BLaER1 treated with 17β-estradiol and CSF1 and Interleukin-3, amounts not matched to agents 10 nM and 100 nM (cell line): ENCODE results near the gene POLR1A.

Experiments used
- H3K27ac ChIP-seq, 11 experiments: shearing (Covaris generic); formaldehyde crosslinking; 2 replicates each; pipeline ENCODE4 v1.8.1; 2022
- H3K27me3 ChIP-seq, 11 experiments: shearing (Covaris generic); formaldehyde crosslinking; 2 replicates each; pipeline ENCODE4 v1.8.1; 2022
- H3K36me3 ChIP-seq, 11 experiments: shearing (Covaris generic); formaldehyde crosslinking; 2 replicates each; pipeline ENCODE4 v1.8.1; 2022
- H3K4me1 ChIP-seq, 10 experiments: shearing (Covaris generic); formaldehyde crosslinking; 2 replicates each; pipeline ENCODE4 v1.8.1; 2022
- H3K4me2 ChIP-seq, 11 experiments: shearing (Covaris generic); formaldehyde crosslinking; 2 replicates each; pipeline ENCODE4 v1.8.1; 2022
- H3K4me3 ChIP-seq, 10 experiments: shearing (Covaris generic); formaldehyde crosslinking; 2 replicates each; pipeline ENCODE4 v1.8.1; 2022
- H3K9ac ChIP-seq, 11 experiments: shearing (Covaris generic); formaldehyde crosslinking; 2 replicates each; pipeline ENCODE4 v1.8.1; 2022
- H3K9me3 ChIP-seq, 11 experiments: shearing (Covaris generic); formaldehyde crosslinking; replicated peaks in 1 of 11; 2 replicates each; pipeline ENCODE4 v1.8.1; 2022
- H4K20me1 ChIP-seq, 11 experiments: shearing (Covaris generic); formaldehyde crosslinking; 2 replicates each; pipeline ENCODE4 v1.8.1; 2022
- Cebpa-rat ChIP-seq, 11 experiments: shearing (Covaris generic); IDR thresholded peaks; 2 replicates each; pipeline ENCODE4 v1.8.1; 2022

POLR1A gene

DNA sequence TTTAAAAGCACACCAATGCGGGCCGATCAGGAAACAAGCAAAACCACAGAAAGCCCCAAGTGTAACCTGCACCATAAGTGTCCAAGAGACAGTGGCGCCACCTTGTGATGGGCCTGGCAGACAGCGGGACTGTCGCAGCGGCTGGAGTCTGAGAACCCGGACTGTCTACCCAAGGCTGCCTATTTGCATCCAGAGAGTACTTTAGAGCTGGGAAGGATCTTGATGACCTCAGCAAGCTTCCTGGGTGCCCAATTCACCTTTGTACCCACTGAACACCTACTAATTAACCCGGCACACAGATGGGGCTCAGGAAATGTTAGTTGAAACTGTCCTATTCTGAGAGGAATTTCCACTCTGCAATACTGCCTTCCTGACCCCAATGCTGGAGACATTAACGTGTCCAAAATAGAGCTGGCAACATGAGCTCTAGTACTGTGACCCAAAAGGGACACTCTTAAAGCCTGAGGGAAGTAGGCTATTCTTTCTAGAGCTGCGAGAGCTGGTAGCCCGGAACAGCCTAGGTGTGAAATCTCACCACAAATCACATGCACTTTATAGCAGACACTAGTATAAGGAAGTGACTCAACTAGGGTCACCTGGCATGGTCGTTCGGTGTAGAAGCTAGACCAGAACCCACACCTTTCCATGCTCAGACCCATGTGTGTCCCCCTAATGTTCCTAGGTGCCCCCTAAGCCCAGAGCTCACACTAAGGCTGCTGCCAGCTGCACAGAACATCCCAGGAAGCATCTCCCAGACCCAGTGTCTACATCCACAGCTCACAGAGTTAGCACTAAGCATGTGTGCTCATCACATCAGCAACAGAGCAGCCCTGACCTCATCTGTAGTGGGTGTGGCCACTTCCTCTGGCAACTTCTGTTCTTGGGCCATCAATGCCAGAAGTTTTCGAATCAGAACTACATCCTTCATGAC, 25.4 kb downstream of the POLR1A start:
- Histone ChIP-seq H3K9ac (peak overlapping the region in 2 of 11 experiments; percentile 10 to 46; a peak in 3 of 22 replicates), H3K4me3 (no peak overlapping the region), H3K27ac (peak overlapping the region in 2 of 11 experiments; percentile 6 to 17; a peak in 1 of 22 replicates), H3K4me2 (peak overlapping the region; percentile 25 to 65 (median 57)), H4K20me1 (peaks cover 0 to 65% (median 43%) of the 10 kb centered on the region in 11 experiments; a peak in 18 of 22 replicates), H3K4me1 (peaks cover 33 to 47% (median 41%) of the 10 kb centered on the region in 10 experiments), H3K36me3 (peaks cover 41 to 100% (median 95%) of the 10 kb centered on the region in 11 experiments), H3K9me3 (no peaks in the 10 kb centered on the region), H3K27me3 (no peaks in the 10 kb centered on the region)
- no peak for TF ChIP-seq Cebpa-rat (IDR thresholded peaks at IDR 0.05)

DNA sequence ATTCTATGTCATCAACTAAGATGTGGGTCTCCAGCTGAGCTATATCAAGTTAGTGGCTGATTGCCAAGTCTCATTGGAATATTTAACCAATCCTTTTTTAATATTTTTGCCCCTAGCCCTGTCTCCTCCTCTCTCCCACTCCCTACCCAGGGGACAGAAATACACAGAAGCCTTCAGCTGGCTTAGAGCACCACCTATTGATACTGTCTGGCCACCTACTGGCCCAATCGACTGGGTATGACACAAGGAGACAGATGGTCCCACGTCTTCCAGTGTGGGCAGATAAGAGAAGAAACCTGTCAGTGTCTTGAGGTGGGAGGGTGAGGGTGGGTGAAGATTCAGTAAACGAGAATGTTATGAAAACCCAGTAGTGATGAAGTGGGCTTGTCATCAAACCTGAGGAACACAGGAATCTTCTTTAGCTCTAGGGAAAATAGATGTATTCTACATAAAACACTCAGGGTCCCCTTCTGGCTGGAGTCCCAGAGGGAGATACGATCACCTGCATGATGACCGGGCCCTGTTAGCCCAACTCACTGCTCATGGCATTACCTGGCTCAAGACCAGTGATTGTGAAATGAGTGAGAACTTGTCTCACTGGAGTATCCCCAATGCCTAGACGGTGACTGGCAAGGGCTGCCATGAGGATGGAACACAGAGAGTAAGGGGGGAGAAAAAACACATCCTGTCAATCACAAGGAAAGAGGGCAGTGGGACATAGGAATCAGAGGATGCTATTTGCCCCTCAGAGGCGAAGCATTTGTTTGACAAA, 26.7 kb downstream of the POLR1A start:
- H4K20me1 ChIP-seq = peaks cover 0 to 78% (median 50%) of the 10 kb centered on the region in 11 experiments; a peak in 18 of 22 replicates
- H3K36me3 ChIP-seq = peaks cover 42 to 100% (median 97%) of the 10 kb centered on the region in 11 experiments
- no peaks in the 10 kb centered on the region for H3K9me3 ChIP-seq
- TF ChIP-seq Cebpa-rat (IDR thresholded peaks at IDR 0.05) = no peak; a peak in 1 of 22 replicates
- H3K27me3 ChIP-seq = no peaks in the 10 kb centered on the region
- no peak overlapping the region for H3K4me3 ChIP-seq
- no peak overlapping the region for H3K9ac ChIP-seq
- peak overlapping the region in 5 of 11 experiments; percentile 42 to 59 (median 46); a peak in 8 of 22 replicates for H3K4me2 ChIP-seq
- peaks cover 33 to 54% (median 49%) of the 10 kb centered on the region in 10 experiments for H3K4me1 ChIP-seq
- H3K27ac ChIP-seq = no peak overlapping the region

DNA sequence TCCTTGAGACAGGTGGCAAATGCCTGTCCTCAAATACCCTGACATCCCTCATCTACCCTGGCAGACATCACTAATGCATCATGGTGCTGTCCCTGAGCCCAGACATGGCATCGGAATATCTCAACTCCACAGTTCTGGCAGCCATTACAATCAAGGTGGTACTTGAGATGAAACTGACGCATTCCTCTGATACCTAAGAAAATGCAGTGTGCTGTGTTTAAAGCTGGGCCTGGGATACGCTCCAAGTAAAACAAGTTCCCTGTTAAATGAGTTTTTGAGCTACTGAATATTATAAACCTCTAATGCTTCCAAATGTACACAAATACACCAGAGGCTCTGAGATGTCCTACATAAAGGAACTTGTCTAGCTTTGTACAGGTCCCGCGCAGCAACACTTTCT, 29.8 kb downstream of the POLR1A start:
- 0 out of 22 replicates have a peak, but pooled peaks cover 0 to 4% (median 0%) of the 10 kb centered on the region in 11 experiments for H3K9me3 ChIP-seq
- H3K4me2 ChIP-seq = no peak overlapping the region
- peaks cover 0 to 79% (median 56%) of the 10 kb centered on the region in 11 experiments; a peak in 17 of 22 replicates for H4K20me1 ChIP-seq
- no peak overlapping the region for H3K4me3 ChIP-seq
- H3K9ac ChIP-seq = no peak overlapping the region
- H3K36me3 ChIP-seq = peaks cover 38 to 100% (median 96%) of the 10 kb centered on the region in 11 experiments
- peaks cover 53 to 79% (median 71%) of the 10 kb centered on the region in 10 experiments for H3K4me1 ChIP-seq
- no peak overlapping the region for H3K27ac ChIP-seq
- no peaks in the 10 kb centered on the region for H3K27me3 ChIP-seq
- no peak for TF ChIP-seq Cebpa-rat (IDR thresholded peaks at IDR 0.05)

DNA sequence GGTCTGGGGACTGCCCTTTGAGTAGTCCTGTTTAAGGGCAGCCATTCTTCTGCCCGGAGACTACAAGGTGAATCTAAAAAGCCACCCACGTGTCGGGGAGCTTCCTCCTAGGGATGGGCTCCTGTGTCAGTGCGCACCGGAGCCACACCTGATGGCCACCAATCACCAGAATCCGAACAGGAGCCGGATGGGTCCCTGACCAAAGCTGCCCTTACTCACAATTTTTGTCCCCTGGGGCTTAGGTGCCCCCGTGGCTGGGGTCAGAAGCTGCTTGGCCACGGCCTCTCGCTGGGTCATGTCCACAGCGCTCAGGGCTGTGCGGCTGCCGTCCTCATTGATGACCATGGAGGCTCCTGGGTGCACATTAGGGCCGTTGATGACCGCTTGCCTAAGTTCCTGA, 30.9 kb downstream of the POLR1A start:
- H3K27me3 ChIP-seq = no peaks in the 10 kb centered on the region
- peaks cover 49 to 100% (median 96%) of the 10 kb centered on the region in 11 experiments for H3K36me3 ChIP-seq
- no peak overlapping the region for H3K27ac ChIP-seq

DNA sequence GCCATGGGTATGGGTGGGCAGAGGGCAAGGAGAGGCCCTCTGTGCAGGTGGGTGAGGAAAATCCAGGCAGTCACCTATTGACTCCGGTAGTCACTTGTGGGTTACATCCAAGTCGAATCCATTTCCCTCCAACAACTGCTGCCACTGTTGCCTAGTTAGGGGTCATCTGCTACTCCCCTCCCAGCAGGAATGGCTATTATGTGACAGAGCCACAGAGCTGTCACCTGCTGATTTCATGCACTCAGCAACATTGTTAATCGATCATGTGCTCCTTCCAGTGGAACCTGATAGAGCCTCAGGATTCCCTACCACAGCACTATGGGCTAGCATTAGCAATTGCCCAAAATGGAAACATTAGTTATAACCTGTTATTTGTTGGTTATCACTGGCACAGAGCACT, 31.4 kb downstream of the POLR1A start:
- Histone ChIP-seq H3K27me3 (no peaks in the 10 kb centered on the region), H3K9ac (no peak overlapping the region), H3K4me3 (no peak overlapping the region), H3K36me3 (peaks cover 54 to 100% (median 96%) of the 10 kb centered on the region in 11 experiments), H3K4me2 (peak overlapping the region in 10 of 11 experiments; percentile 10 to 73 (median 60); a peak in 16 of 22 replicates), H3K27ac (no peak overlapping the region), H4K20me1 (peaks cover 0 to 63% (median 44%) of the 10 kb centered on the region in 11 experiments; a peak in 16 of 22 replicates), H3K9me3 (0 out of 22 replicates have a peak, but pooled peaks cover 0 to 4% (median 0%) of the 10 kb centered on the region in 11 experiments), H3K4me1 (peaks cover 38 to 70% (median 57%) of the 10 kb centered on the region in 10 experiments)
- TF ChIP-seq Cebpa-rat (IDR thresholded peaks at IDR 0.05) = no peak

More for the DNA sequence above, 30.9 kb downstream of the POLR1A start:
- H3K4me1 ChIP-seq = peaks cover 42 to 70% (median 61%) of the 10 kb centered on the region in 10 experiments
- no peak overlapping the region for H3K4me3 ChIP-seq
- H3K9ac ChIP-seq = no peak overlapping the region
- peak overlapping the region in 4 of 11 experiments; percentile 53 to 64 (median 61); a peak in 3 of 22 replicates for H3K4me2 ChIP-seq
- H3K9me3 ChIP-seq = 0 out of 22 replicates have a peak, but pooled peaks cover 0 to 4% (median 0%) of the 10 kb centered on the region in 11 experiments
- TF ChIP-seq Cebpa-rat (IDR thresholded peaks at IDR 0.05) = no peak
- H4K20me1 ChIP-seq = peaks cover 0 to 69% (median 49%) of the 10 kb centered on the region in 11 experiments; a peak in 16 of 22 replicates

DNA sequence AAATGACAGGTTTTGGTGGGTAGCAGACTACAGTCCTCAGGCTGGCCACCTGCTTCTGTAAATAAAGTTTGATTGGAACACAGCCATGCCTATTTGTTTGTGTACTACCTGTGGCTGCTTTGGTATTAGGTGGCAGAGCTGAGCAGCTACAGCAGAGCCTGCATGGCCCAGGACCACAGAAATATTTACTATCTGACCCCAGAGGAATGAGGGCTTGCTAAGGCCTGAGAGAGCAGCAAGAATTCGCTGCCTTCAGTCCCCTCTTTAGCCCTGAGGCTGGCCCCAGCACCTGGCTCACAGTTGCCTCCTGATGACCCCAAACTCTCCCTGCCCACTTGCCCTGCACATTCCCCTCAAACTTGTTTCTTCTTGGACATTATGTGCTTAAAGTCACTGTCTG, 32.5 kb downstream of the POLR1A start:
- no peak overlapping the region for H3K4me3 ChIP-seq
- peak overlapping the region in 10 of 11 experiments; percentile 53 to 73 (median 62); a peak in 17 of 22 replicates for H3K4me2 ChIP-seq
- H3K27ac ChIP-seq = no peak overlapping the region
- no peak overlapping the region for H3K9ac ChIP-seq
- no peaks in the 10 kb centered on the region for H3K27me3 ChIP-seq
- 0 out of 22 replicates have a peak, but pooled peaks cover 0 to 4% (median 0%) of the 10 kb centered on the region in 11 experiments for H3K9me3 ChIP-seq
- H3K4me1 ChIP-seq = peaks cover 43 to 69% (median 54%) of the 10 kb centered on the region in 10 experiments
- H3K36me3 ChIP-seq = peaks cover 59 to 100% (median 96%) of the 10 kb centered on the region in 11 experiments
- TF ChIP-seq Cebpa-rat (IDR thresholded peaks at IDR 0.05) = no peak
- peaks cover 0 to 62% (median 40%) of the 10 kb centered on the region in 11 experiments; a peak in 14 of 22 replicates for H4K20me1 ChIP-seq

DNA sequence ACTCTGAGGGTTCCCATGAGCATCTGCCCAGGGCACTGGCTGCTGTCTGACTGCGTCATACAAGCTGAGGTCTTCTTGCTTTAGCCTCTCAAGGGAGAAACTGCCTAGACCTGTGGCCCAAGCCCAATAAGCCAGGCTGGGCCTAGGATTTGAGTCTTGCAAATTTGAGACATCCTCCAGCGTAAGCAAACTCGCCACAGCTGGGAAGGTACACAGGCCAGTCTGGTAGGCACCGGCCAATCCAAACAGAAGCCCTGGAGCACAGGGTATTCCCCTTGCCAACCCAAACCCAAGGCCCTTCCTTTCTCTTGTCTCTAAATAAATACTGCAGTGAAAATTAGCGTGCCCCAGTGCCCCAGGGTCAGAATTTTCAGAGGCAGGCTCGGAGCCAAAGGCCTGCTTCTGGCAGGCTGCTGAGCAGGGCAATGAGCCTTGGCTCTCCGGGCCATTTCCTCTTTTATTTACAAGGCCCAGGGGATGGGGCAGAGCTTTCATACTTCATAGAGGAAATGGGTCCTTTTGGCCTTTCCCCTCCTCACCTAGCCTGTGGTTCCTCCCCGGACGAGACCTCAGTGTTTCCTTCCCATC, 33.3 kb downstream of the POLR1A start:
- Histone ChIP-seq H3K4me2 (peak overlapping the region; percentile 53 to 73 (median 61)), H3K4me3 (no peak overlapping the region), H3K27me3 (no peaks in the 10 kb centered on the region), H4K20me1 (peaks cover 0 to 56% (median 33%) of the 10 kb centered on the region in 11 experiments; a peak in 14 of 22 replicates), H3K9ac (peak overlapping the region in 9 of 11 experiments; percentile 8 to 34 (median 26); a peak in 11 of 22 replicates), H3K4me1 (peaks cover 35 to 61% (median 46%) of the 10 kb centered on the region in 10 experiments), H3K27ac (peak overlapping the region; percentile 1 to 49 (median 29); a peak in 14 of 22 replicates), H3K36me3 (peaks cover 61 to 100% (median 96%) of the 10 kb centered on the region in 11 experiments), H3K9me3 (0 out of 22 replicates have a peak, but pooled peaks cover 0 to 4% (median 0%) of the 10 kb centered on the region in 11 experiments)
- no peak for TF ChIP-seq Cebpa-rat (IDR thresholded peaks at IDR 0.05)

DNA sequence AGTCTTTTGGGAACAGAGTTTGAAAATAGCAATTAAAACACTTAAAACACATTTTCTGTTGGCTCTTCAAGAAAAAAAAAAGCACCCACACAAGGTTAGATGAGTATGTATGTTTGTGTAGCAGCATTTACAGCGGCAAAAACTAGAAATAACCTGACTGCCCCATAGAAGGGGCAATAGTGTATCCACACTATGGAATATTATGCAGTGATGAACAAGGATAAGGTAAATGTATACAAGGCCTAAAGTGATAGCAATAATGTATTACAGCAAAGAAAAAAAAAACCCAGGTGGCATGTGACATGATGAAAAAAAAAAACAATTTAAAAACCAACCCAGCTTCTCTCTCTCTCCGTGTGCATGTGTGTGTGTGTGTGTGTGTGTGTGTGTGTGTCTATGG, 34.8 kb downstream of the POLR1A start:
- Histone ChIP-seq H3K27ac (no peak overlapping the region), H3K4me2 (no peak overlapping the region), H3K27me3 (no peaks in the 10 kb centered on the region), H3K4me1 (peaks cover 28 to 50% (median 38%) of the 10 kb centered on the region in 10 experiments), H3K9ac (no peak overlapping the region), H3K9me3 (0 out of 22 replicates have a peak, but pooled peaks cover 0 to 4% (median 0%) of the 10 kb centered on the region in 11 experiments), H3K36me3 (peaks cover 69 to 100% (median 96%) of the 10 kb centered on the region in 11 experiments), H4K20me1 (peaks cover 0 to 42% (median 23%) of the 10 kb centered on the region in 11 experiments; a peak in 13 of 22 replicates), H3K4me3 (no peak overlapping the region)
- TF ChIP-seq Cebpa-rat (IDR thresholded peaks at IDR 0.05) = no peak
